Measurements from ENCODE around the gene KRTAP2-2.

DNA sequence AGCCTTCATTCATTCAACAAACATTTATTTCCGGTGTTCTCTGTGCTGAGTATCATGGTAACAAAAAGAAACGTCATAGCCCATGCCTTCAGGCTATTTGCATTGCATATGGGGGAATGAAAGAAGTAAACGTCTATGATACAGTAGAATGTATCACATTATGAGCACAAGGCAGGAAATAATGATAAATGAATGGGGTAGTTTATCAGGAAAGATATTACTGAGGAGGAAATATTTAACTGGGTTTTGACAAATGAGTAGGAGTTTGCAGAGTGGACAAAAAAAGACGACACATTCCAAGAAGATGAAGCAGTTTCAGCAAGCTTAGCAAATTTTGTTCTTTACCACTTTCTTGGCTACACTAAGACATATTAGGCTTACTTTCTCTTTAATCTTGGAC is 27.6 kb upstream of the KRTAP2-2 start:
- TF ChIP-seq, protein P1, sequence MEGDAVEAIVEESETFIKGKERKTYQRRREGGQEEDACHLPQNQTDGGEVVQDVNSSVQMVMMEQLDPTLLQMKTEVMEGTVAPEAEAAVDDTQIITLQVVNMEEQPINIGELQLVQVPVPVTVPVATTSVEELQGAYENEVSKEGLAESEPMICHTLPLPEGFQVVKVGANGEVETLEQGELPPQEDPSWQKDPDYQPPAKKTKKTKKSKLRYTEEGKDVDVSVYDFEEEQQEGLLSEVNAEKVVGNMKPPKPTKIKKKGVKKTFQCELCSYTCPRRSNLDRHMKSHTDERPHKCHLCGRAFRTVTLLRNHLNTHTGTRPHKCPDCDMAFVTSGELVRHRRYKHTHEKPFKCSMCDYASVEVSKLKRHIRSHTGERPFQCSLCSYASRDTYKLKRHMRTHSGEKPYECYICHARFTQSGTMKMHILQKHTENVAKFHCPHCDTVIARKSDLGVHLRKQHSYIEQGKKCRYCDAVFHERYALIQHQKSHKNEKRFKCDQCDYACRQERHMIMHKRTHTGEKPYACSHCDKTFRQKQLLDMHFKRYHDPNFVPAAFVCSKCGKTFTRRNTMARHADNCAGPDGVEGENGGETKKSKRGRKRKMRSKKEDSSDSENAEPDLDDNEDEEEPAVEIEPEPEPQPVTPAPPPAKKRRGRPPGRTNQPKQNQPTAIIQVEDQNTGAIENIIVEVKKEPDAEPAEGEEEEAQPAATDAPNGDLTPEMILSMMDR (IDR thresholded peaks at IDR 0.05) = no peak
- no peak for TF ChIP-seq ZFX (IDR thresholded peaks at IDR 0.05; ENCODE audit: borderline replicate concordance)

Measured in 22Rv1 (cell line).